ENCODE data around the gene NUDT10.
"Not testable (repeated sequence)": the region's sequence is repeated elsewhere in the genome, so short reads cannot be mapped to it uniquely, and the experiment has no call there.

Gene NUDT10

GRCh38 chrX:51332188-51332942, at the start of gene NUDT10:
NUDT10 (plus strand) TSS chrX:51332822; CDS start chrX:51332966, 144 bp downstream.
- DNase-seq, result peak in 1 of 2 donors; percentile 2

DNA sequence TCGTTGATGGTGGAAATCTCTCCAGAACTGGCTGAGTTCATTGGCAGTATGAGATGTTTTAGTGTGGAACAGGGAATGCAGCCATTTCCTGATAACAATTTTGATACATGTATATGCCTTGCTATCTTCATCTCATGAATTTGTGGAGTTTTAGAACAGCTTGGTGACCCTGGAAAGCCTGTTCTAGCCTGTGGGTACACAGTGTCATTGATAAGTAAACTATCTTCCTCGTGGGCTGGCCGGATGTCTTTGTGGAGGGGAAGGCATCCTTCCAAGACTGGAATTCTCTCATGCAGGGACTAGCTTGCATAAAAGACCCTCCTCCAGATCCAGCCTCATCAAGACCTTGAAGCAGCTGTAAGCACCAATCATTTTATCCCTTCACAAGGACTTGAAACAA, 40.2 kb upstream of the NUDT10 start:
- no peak for DNase-seq

- DNase-seq, result no peak
These were observed 36.5 kb upstream of the NUDT10 start for GRCh38 chrX:51296138-51296537.

GRCh38 chrX:51316271-51316670, 16.4 kb upstream of the NUDT10 start:
- DNase-seq, result no peak

DNA sequence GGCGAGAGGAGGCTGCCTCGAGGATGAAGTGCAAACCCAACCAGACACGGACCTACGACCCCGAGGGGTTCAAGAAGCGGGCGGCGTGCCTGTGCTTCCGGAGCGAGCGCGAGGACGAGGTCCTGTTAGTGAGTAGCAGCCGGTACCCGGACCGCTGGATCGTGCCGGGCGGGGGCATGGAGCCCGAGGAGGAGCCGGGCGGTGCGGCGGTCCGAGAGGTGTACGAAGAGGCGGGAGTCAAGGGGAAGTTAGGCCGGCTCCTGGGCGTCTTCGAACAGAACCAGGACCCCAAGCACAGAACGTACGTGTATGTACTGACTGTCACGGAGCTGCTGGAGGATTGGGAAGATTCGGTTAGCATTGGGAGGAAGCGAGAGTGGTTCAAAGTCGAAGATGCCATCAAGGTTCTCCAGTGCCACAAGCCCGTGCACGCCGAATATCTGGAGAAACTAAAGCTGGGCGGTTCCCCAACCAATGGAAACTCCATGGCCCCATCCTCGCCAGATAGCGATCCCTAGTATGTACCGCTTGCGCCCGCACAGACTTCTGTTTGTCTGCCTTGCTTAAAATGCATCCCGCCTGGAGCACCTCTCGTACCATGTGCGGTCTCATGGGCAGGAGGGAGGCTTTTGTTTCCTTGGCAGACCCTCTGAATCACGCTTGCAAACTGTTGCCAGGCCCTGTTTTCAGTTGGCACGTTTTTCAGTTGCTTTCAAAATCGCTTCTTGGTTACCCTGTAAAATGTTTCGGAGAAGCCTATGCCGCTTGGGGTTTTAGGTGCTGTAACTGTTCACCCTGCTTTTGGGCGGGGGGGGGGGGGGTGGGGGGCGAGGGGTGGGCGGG, 542 bp downstream of the NUDT10 start:
- DNase-seq, result not testable (repeated sequence)

- DNase-seq, result no peak
These were observed 1.7 kb downstream of the NUDT10 start for GRCh38 chrX:51334276-51334675.

- DNase-seq, result peak; percentile 13 to 50
These were observed 4.0 kb downstream of the NUDT10 start for GRCh38 chrX:51336584-51336983.

GRCh38 chrX:51361251-51361650, 28.6 kb downstream of the NUDT10 start:
- DNase-seq, result no peak

- no peak for DNase-seq
These were observed 44.0 kb downstream of the NUDT10 start for GRCh38 chrX:51376672-51377071.
